IMR-90 (cell line): ENCODE data around the gene PI16. TPM values are rescaled to one million over a fixed set of nuclear protein-coding genes. Genes with fewer than 3 reads are reported as not detected.
A peak's percentile ranks its signal among the peaks of the same experiment; 100 is the strongest.

Experiments
- ATAC-seq: fragments of 200-7000 bp; cut with Tn5 transposase; 2 replicates; pipeline ENCODE4 v1.9.1; 2020; ENCODE audit warnings: low read depth, mild to moderate bottlenecking, moderate library complexity
- BruUV-seq: library from RNA; stranded (reverse); fragments of 400-500 nt; replicated peaks from 2 replicates; lab custom pipeline; 2021; lab: Mats Ljungman, UMichigan
- CTCF ChIA-PET: fragments of 300-600 bp; formaldehyde crosslinking; extraction: SDS; loops from one replicate; lab custom pipeline; 2021; ENCODE audit warnings: antibody characterized with exemption; lab: Yijun Ruan, JAX
- POLR2A ChIA-PET: fragments of 300-600 bp; sonication (Branson Sonifier 250); formaldehyde crosslinking; loops from one replicate; lab custom pipeline; 2022; ENCODE audit warnings: antibody characterized with exemption; ENCODE audit not compliant: unreplicated experiment; lab: Charles Lee
- DNase-seq: peaks from one replicate; pipeline ENCODE4 v3.0.0; 2013
- H2AFZ ChIP-seq: replicated peaks from 2 replicates; pipeline ENCODE3; 2013; ENCODE audit warnings: low read length, mild to moderate bottlenecking; ENCODE audit not compliant: poor library complexity
- H2AK5ac ChIP-seq: 2 replicates; pipeline ENCODE4 v1.6.1; 2013; ENCODE audit warnings: low read depth, low read length, inconsistent platforms
- H2AK9ac ChIP-seq: replicated peaks from 2 replicates; pipeline ENCODE3; 2013; ENCODE audit warnings: mild to moderate bottlenecking, low read depth, low read length, moderate library complexity; ENCODE audit not compliant: poor library complexity
- H2BK120ac ChIP-seq: 2 replicates; pipeline ENCODE4 v1.6.1; 2013; ENCODE audit warnings: low read depth, low read length, inconsistent platforms
- H2BK15ac ChIP-seq: 3 replicates; pipeline ENCODE4 v1.6.1; 2013; ENCODE audit warnings: low read depth, low read length, inconsistent platforms
- H2BK20ac ChIP-seq: 2 replicates; pipeline ENCODE4 v1.6.1; 2013; ENCODE audit warnings: low read depth, mild to moderate bottlenecking, inconsistent platforms, low read length, moderate library complexity
- H2BK5ac ChIP-seq: 2 replicates; pipeline ENCODE4 v1.6.1; 2013; ENCODE audit warnings: mild to moderate bottlenecking, low read depth, low read length, inconsistent platforms; ENCODE audit not compliant: poor library complexity, severe bottlenecking
- H3K14ac ChIP-seq: replicated peaks from 2 replicates; pipeline ENCODE4 v1.6.1; 2013; ENCODE audit warnings: low read depth, low read length, inconsistent platforms
- H3K18ac ChIP-seq: 2 replicates; pipeline ENCODE4 v1.6.1; 2013; ENCODE audit warnings: low read depth, low read length, control low read depth
- H3K23ac ChIP-seq: 2 replicates; pipeline ENCODE4 v1.6.1; 2013; ENCODE audit warnings: low read depth, low read length, inconsistent platforms
- H3K27ac ChIP-seq: 2 replicates; pipeline ENCODE4 v1.5.1; 2013; ENCODE audit warnings: mild to moderate bottlenecking, control low read depth, low read length; ENCODE audit not compliant: insufficient read depth
- H3K27me3 ChIP-seq: 2 replicates; pipeline ENCODE4 v1.6.1; 2013; ENCODE audit warnings: low read length; ENCODE audit not compliant: control insufficient read depth, insufficient read depth
- H3K36me3 ChIP-seq: 2 replicates; pipeline ENCODE4 v1.6.1; 2013; ENCODE audit warnings: low read length, mixed read lengths; ENCODE audit not compliant: control insufficient read depth, insufficient read depth
- H3K4ac ChIP-seq: 2 replicates; pipeline ENCODE4 v1.6.1; 2013; ENCODE audit warnings: low read depth, low read length, inconsistent platforms
- H3K4me1 ChIP-seq: 2 replicates; pipeline ENCODE4 v1.6.1; 2013; ENCODE audit warnings: low read length, mixed read lengths; ENCODE audit not compliant: control insufficient read depth, insufficient read depth
- H3K4me2 ChIP-seq: 2 replicates; pipeline ENCODE4 v1.6.1; 2013; ENCODE audit warnings: low read depth, mild to moderate bottlenecking, control low read depth, low read length, moderate library complexity
- H3K4me3 ChIP-seq: 2 replicates; pipeline ENCODE4 v1.5.1; 2013; ENCODE audit warnings: low read depth, mild to moderate bottlenecking, control low read depth, low read length, moderate library complexity; ENCODE audit not compliant: insufficient read depth
- H3K56ac ChIP-seq: 2 replicates; pipeline ENCODE4 v1.6.1; 2013; ENCODE audit warnings: low read length, inconsistent platforms; ENCODE audit not compliant: insufficient read depth; ENCODE audit errors: extremely low read depth
- H3K79me1 ChIP-seq, 2 experiments: 2 replicates each; pipeline ENCODE4 v1.6.1; 2013; ENCODE audit warnings: low read length in 2 of 2, inconsistent platforms in 1 of 2, low read depth in 1 of 2
- H3K9ac ChIP-seq: 2 replicates; pipeline ENCODE4 v1.6.1; 2013; ENCODE audit warnings: low read depth, low read length, control low read depth
- H3K9me1 ChIP-seq: 2 replicates; pipeline ENCODE4 v1.6.1; 2013; ENCODE audit warnings: low read length, inconsistent platforms; ENCODE audit not compliant: insufficient read depth
- H3K9me3 ChIP-seq: 2 replicates; pipeline ENCODE4 v1.6.1; 2013; ENCODE audit warnings: low read length; ENCODE audit not compliant: control insufficient read depth, insufficient read depth
- H4K20me1 ChIP-seq: 2 replicates; pipeline ENCODE4 v1.6.1; 2013; ENCODE audit warnings: low read length, inconsistent platforms; ENCODE audit not compliant: insufficient read depth
- H4K5ac ChIP-seq: 2 replicates; pipeline ENCODE4 v1.6.1; 2013; ENCODE audit warnings: mild to moderate bottlenecking, low read depth, low read length, control low read depth
- H4K8ac ChIP-seq, 2 experiments: 2 replicates each; pipeline ENCODE4 v1.6.1; 2013; ENCODE audit warnings: low read depth in 2 of 2, low read length in 2 of 2, control low read depth in 1 of 2, inconsistent platforms in 1 of 2
- H4K91ac ChIP-seq: 2 replicates; pipeline ENCODE4 v1.6.1; 2013; ENCODE audit warnings: low read depth, low read length, inconsistent platforms; ENCODE audit not compliant: insufficient read depth
- BHLHE40 ChIP-seq: fragments of 150-350 bp; IDR thresholded peaks from 2 replicates; pipeline ENCODE4 v1.6.1; 2016; ENCODE audit warnings: mild to moderate bottlenecking, low read depth, low read length
- CHD1 ChIP-seq: IDR thresholded peaks from 2 replicates; pipeline ENCODE4 v1.6.1; 2012; ENCODE audit warnings: low read depth, low read length, improper control_type of control experiment
- ELK1 ChIP-seq: fragments of 150-350 bp; IDR thresholded peaks from 2 replicates; pipeline ENCODE4 v1.6.1; 2016; ENCODE audit warnings: low read depth, mild to moderate bottlenecking, low read length, moderate library complexity, borderline replicate concordance
- FOS ChIP-seq: fragments of 150-350 bp; IDR thresholded peaks from 2 replicates; pipeline ENCODE4 v1.6.1; 2016; ENCODE audit warnings: low read depth, low read length
- MAFK ChIP-seq: IDR thresholded peaks from 2 replicates; pipeline ENCODE4 v1.6.1; 2012; ENCODE audit warnings: low read depth, low read length, improper control_type of control experiment
- MAZ ChIP-seq: IDR thresholded peaks from 2 replicates; pipeline ENCODE4 v1.6.1; 2012; ENCODE audit warnings: low read depth, mild to moderate bottlenecking, low read length, improper control_type of control experiment, moderate library complexity, borderline replicate concordance
- NFE2L2 ChIP-seq: fragments of 150-350 bp; IDR thresholded peaks from 2 replicates; pipeline ENCODE4 v1.6.1; 2016; ENCODE audit warnings: low read depth, mild to moderate bottlenecking, low read length
- POLR2A ChIP-seq: IDR thresholded peaks from 2 replicates; pipeline ENCODE4 v1.6.1; 2012; ENCODE audit warnings: mild to moderate bottlenecking, low read depth, low read length
- RCOR1 ChIP-seq: IDR thresholded peaks from 2 replicates; pipeline ENCODE4 v1.6.1; 2012; ENCODE audit warnings: mild to moderate bottlenecking, low read length, improper control_type of control experiment; ENCODE audit not compliant: insufficient replicate concordance
- USF2 ChIP-seq: fragments of 150-350 bp; IDR thresholded peaks from 2 replicates; pipeline ENCODE4 v1.6.1; 2017; ENCODE audit warnings: mild to moderate bottlenecking, antibody characterized with exemption, low read length, low read depth
- WGBS, 2 experiments: methylation state at CpG; one replicate each; pipeline versions ENCODE4 v1.1.5 to v1.1.7; 2013; ENCODE audit warnings: missing lambda C conversion rate in 2 of 2; ENCODE audit not compliant: insufficient read length in 1 of 2; ENCODE audit errors: extremely low coverage in 2 of 2; 5-methylcytosine and 5-hydroxymethylcytosine counted together
- dilution Hi-C: fragments of 300-500 bp; cut with HindIII; formaldehyde crosslinking; loops from one replicate; pipeline ENCODE4 v1.14.3; 2018; ENCODE audit warnings: low sequenced_read_pairs; ENCODE audit not compliant: unreplicated experiment
- in situ Hi-C: fragments of 300-500 bp; cut with MboI; formaldehyde crosslinking; loops from 3 replicates; pipeline ENCODE4 v1.14.3; 2019; ENCODE audit warnings: low sequenced_read_pairs, inconsistent platforms, mixed read lengths
- intact Hi-C: fragments of 100-400 bp; cut with micrococcal nuclease; formaldehyde crosslinking; loops from 2 replicates; pipeline ENCODE4 v1.10.0; 2022
- polyA plus RNA-seq, 3 experiments: library from polyadenylated mRNA; depleted of rRNA; stranded (reverse); fragments of >200 nt; gene quantifications; 2 replicates each; pipeline ENCODE4 v1.2.3, GENCODE V29; 2012; ENCODE audit warnings: low replicate concordance in 1 of 3
- total RNA-seq: library from RNA; depleted of rRNA; stranded (reverse); fragments of >200 nt; gene quantifications from 2 replicates; pipeline ENCODE4 v1.2.3, GENCODE V29; 2012

The PI16 gene
- total and polyA plus RNA-seq, 2 of the 4 experiments (the other 2 are of a cell fraction) = 0.21 TPM; not detected in 1

GRCh38 chr6:36927691-36928546 lies 26.6 kb upstream of the PI16 start:
- BruUV-seq = no TSS peak
- no peaks in the 10 kb centered on the region for H3K9me3 ChIP-seq
- intact Hi-C loops (no loop called here), in situ Hi-C loops (no loop called here), dilution Hi-C loops (no loop called here)
- H3K4ac ChIP-seq = peak overlapping the region; percentile 59
- 0 out of 2 replicates have a peak overlapping the region, but pooled peaks have one; percentile 11 for H3K23ac ChIP-seq
- peaks cover 19% of the 10 kb centered on the region for H3K9me1 ChIP-seq
- H3K56ac ChIP-seq = no peak overlapping the region
- H3K14ac ChIP-seq = peak overlapping the region; percentile 27
- peaks cover 13% of the 10 kb centered on the region for H3K36me3 ChIP-seq
- no peak overlapping the region for H3K27ac ChIP-seq
- no peaks in the 10 kb centered on the region for H4K20me1 ChIP-seq
- TF ChIP-seq CHD1 (no peak), BHLHE40 (no peak), MAFK (no peak), FOS (no peak), USF2 (no peak), RCOR1 (no peak), MAZ (no peak), POLR2A (no peak), NFE2L2 (no peak), ELK1 (no peak)
- peak overlapping the region; percentile 41; the same call in 1 of the 2 replicates for H2BK120ac ChIP-seq
- ATAC-seq = peak; percentile 18; the same call in 1 of the 2 replicates
- peak overlapping the region; percentile 61 for H4K5ac ChIP-seq
- H4K8ac ChIP-seq = no peak overlapping the region; a peak in 1 of 4 replicates
- peak overlapping the region; percentile 14 for H4K91ac ChIP-seq
- no peak overlapping the region for H3K4me3 ChIP-seq
- H3K4me1 ChIP-seq = peaks cover 38% of the 10 kb centered on the region
- WGBS, 2 experiments = 86% methylated on average over 3 of the region's 13 CpGs; no CpG with 5 or more reads in 1 of the 2 experiments
- H3K27me3 ChIP-seq = no peaks in the 10 kb centered on the region
- peak; percentile 39 for DNase-seq
- peak overlapping the region; percentile 8 for H3K4me2 ChIP-seq
- peaks cover 0 to 3% of the 10 kb centered on the region in 2 experiments; a peak in 1 of 4 replicates for H3K79me1 ChIP-seq
- H2AK9ac ChIP-seq = no peak overlapping the region
- CTCF ChIA-PET = interaction anchor here (1.1 kb wide), 1 partner anchor 24 kb away, joined by 4 read pairs; no protein-coding TSS in a partner anchor
- no peak overlapping the region for H3K9ac ChIP-seq
- H2BK5ac ChIP-seq = peak overlapping the region; percentile 32
- POLR2A ChIA-PET = no interaction called here
- H2AFZ ChIP-seq = peak overlapping the region; percentile 4
- peak overlapping the region; percentile 54; the same call in 1 of the 2 replicates for H2AK5ac ChIP-seq
- peak overlapping the region; percentile 43 for H3K18ac ChIP-seq
- no peak overlapping the region for H2BK20ac ChIP-seq
- H2BK15ac ChIP-seq = no peak overlapping the region; the same call in 2 of the 3 replicates
